ENCODE measurements around the gene PIGZ.

Gene PIGZ, protein sequence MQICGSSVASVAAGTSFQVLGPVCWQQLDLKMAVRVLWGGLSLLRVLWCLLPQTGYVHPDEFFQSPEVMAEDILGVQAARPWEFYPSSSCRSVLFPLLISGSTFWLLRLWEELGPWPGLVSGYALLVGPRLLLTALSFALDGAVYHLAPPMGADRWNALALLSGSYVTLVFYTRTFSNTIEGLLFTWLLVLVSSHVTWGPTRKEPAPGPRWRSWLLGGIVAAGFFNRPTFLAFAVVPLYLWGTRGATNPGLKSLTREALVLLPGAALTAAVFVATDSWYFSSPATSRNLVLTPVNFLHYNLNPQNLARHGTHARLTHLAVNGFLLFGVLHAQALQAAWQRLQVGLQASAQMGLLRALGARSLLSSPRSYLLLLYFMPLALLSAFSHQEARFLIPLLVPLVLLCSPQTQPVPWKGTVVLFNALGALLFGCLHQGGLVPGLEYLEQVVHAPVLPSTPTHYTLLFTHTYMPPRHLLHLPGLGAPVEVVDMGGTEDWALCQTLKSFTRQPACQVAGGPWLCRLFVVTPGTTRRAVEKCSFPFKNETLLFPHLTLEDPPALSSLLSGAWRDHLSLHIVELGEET

DNA sequence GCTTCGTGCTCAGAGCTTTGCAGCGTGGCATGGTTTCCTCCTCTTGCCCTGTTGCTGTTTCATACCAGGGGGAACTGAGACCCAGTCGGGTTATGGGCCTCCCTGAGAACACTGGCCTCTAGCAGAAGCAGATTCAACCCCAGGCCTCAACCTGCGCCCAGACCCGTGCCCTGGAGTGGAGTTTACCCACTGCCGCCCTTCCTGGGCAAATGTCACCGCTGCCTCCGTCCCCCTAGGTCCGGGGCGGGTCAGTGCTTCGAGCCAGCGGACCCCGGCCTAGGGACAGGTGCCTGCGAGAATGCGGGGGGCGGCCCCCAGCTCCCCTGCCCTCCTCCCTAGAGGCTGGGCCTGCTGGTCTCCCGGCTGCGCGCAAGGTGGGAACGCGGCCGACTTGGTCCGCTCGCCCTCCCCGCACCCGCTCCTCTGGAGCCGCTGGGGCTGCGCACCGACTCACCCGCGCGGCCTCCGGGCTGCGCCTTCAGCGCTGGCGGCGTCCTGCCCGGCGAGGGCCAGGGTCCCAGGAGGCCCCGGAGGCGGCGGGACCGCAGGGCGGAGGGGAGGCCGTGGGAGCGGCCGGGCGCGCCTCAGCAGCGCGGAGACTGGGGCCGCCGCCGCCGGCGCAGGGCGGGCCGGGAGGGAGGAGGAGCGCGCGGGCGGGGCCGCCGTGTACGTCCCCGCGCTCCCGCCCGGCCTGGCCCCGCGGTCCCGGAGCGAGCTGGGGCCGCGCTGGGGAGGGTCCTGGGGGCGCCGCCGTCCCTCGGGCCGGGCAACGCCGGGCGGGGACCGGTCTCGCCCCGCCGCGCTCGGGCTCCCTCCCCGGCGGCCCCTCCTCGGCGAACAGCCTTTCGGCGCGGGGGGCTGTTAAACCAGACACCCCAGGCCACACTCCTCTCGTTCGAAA is at the start of gene PIGZ:
TSS of gene PIGZ (minus strand) at position 601 of the 901 bp plus-strand sequence. CDS start 16,802 bp downstream, outside the sequence.
- DNase-seq: peak; percentile 25 to 38

DNA sequence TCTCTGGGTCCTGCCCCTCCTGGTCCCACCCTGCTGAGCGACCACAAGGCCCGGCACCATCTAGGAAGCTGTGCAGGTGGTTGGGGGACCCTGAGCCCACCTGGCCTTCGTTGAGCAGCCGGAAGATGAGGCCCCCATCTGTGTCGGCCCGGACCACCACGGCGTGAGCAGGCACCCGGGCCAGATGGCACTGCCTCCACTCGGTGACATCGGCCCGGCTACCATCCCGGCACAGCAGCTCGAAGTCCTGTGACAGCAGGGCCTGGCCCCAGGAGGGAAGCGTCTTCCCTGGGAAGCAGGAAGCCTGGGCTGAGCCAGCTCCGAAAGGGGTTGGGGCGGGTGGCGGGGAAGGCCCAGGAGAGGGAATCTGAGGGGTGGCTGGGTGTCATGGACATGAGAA is 48.4 kb upstream of the PIGZ start:
- DNase-seq: no peak

DNA sequence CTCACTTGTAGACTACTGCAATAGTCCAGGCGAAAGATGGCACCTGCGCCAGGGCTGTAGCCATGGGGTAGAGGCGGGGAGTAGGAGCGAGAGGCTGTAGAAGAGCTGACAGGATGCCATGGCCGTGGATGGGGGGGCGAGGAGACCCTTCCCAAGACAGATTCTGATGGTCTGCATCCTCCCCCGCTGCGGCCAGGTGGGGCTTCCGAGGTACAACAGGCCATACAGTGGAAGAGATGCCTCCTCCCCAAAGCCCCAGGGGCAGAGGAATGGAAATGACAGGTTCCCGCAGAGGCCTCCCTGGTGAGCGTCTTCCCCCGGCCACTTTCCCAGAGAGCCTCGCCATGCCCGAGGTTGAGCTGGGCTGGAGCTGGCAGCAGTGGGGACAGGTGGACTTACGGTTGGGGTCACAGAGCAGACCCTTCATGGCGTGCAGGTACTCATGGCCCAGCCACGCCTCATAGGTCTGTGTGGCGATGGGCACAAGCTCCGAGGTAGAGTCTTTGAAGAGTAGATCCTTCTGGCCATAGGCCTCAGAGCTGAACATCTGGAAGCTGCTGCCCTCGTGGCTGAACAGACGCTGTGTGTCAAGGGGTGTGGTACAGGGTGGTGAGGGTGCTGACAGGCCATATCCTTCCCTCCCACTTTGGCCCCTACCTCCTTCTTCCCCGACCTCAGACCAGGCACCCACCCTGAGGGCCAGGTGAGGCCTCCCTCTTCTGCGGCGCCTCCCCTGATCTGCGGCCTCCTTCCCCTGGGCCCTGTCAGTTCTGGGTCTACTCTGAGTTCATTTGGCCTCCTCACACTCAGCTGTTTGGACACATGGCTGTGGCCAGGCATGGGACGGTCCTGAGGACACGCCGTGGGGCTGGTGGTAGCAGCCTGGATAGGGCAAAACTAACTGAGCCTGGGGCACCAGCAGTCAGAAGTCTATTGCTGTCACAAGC is 47.4 kb upstream of the PIGZ start:
- DNase-seq: no peak

DNA sequence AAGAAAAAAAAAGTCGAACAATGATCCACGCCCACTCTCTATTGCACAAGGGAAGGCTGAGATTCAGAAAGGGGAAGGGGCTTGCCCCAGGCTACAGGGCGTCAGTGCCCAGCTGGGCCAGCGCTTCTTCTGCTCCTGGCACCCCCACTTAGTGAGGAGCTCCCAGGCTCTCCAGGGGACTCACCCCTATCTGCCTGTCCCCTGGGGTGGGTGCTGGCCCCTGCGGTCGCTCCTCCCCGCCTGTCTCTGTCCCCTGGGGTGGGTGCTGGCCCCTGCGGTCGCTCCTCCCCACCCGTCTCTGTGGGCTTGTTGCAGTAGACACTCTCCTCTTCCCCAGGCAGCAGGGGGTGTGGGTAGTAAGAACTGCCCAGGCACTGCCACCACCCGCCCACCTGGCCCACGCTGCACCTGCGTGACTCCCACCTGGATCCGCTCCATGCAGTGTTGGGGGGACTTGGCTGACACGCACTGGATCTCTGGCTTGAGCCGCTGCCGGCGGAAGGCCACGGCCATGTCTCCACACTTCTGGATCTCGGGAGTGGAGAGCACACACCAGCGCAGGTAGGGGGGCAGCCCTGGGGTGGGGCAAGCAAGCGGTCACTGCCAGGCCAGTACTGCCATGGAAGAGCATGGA is 46.4 kb upstream of the PIGZ start:
- no peak for DNase-seq

DNA sequence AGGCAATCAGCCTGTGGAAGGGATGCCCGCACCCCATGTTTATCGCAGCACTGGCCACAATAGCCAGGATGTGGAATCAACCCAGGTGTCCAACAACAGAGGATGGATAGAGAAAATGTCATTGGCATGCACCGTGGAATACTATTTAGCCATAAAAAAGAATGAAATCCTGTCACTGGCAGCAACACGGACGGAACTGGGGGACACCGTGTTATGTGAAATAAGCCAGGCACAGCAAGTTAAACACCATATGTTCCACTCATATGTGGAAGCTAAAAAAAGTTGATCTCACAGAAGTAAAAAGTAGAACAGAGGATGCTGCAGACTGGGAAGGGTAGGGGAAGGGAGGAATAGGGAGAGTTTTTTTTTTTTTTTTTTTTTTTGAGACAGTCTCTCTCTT is 45.4 kb upstream of the PIGZ start:
- DNase-seq: no peak

DNA sequence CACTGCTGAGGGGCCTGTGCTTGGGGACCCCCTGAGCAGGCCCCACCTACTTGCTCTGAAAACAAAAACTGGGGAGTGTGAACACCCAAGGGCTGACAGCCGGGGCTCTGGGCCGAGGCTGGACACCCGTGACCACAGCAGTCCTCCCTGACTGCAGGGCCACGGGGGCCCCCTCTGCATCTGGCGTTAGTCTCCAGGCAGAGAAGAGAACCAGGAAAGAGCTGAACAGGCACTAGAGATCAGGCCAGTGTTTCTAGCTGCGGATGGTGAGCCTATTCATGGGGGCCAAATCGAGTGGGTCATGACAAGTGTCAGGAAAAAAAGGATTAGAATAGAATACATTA is 43.9 kb upstream of the PIGZ start:
- DNase-seq: no peak

DNA sequence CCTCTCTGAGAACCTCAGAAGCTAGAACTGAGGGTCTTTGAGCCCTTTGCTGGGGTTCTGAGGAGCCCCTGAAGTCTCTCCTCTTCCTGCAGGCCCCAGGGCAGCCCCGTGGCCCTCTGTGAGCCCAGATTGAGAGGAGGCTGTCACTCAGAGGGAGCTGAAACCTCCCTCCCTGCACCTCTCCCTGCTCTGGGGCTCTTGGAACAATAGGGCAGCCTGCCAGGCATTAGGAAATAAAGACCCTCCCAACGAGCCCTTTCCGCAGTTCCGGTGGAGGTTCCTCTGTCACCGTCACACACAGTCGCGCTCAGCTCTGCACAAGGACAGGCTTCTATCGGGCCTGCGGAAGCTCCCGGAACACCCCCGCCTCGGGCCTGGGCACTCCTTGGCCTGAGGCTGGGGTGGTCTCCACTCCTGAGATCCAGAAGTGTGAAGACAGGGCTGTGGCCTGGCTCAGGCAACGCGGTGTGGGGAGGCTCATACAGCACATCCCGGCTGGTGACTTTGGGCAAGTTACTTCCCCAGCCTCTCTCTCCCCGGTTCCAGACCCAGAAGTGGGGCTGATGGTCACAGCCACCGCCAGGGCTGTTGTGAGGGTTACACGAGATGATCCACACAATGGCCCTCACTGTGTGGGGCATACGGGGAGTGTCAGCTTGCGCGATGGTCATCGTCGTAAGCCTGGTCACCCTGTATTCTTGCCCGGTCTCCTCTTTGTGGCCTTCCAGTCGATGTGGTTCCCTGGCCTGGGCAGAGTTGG is 43.3 kb upstream of the PIGZ start:
- DNase-seq: no peak

DNA sequence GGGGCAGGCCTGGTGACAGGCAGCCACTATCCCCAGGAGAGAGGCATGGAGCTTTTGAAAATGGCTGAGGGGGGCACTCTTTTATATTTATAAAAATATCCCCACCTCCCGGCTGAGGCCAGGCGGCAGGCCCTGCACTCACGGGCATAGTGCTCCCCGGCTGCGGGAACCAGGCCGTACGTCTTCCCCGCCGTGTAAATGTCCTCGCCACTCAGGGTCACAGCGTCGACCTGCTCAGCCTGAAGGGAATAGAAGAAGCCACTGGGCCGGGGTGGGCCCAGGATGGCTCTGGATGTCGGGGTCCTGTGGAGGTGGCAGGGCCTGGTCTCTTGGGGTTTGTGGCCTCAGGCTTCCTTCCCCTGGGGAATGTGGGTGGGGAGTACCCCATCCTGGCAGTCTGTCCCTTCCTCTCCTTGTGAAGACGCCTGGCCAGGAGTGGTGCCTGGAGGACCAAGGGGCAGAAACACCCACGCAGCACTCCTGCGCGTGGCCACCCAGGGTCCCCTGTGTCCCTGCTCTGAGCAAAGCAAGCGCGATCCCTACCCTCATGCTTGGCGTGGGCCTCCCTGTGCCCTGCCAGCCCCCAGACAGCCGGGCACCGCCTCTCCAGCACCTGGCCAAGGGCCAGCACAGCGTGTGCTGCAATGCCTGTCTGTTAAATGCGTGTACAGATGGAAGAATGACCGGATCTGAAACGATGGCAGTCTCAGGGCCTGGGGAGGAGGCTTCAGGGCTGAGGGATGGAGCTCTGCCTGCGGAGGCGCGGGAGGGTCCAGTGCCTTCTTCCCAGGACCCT is 42.1 kb upstream of the PIGZ start:
- no peak for DNase-seq

DNA sequence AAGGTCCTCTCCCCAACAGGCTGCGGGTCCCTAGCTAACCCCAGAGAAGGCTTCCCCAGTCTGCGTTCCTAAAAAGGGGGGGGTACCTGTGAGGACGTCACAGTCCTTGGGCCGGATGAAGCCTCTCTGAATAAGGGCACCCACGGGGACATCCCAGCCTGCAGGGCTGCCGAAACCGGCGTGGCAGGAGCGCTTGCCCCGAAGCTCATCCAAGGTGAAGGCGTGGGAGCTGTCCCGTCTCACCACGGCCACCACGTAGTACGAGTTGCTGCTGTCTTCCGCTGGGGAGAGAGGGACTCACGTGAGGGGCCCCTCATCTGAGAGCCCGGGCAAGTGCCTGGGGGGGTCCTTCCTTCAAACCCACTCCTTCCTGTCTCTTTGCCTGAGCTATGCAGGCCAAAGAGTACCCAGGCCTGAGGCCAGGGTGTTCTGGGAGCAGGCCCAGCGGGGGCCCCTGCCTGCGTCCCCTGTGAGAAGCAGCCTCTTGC is 40.9 kb upstream of the PIGZ start:
- DNase-seq: no peak

DNA sequence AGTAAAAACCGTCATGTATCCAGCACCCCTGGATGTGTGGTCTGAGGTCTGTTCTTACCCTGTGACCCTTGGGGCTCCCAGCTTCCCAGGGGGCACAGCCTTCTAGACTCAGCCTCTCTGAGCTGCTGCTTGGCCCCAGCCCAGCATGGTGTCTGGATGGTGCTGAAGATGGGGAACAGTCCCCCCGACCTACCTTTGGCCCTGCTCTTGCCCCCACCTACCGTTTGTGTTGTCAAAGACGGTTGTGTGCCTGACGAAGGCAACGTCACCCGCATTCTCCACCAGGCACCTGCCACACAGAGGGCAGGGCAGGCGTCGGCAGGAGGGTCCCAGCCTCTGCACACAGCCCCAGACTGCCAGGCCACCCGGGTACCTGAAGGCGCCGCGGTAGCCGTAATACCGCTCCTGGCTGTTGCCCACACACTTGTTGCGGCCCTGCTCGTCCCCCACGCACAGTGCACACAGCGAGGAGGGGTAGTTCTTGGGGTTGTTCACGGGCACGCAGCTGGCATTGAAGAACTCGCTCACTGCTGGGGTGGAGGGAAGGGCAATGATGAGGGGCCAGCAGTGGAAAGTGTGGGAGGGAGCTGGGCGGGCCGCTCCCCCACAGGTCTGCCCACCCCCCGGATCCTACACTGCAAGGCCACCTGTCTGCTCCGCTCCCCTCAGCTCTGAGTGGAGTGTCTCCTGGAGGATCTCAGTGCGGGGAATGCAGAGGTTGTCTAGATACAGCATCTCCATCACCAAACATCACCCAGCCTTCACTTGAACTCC is 40.0 kb upstream of the PIGZ start:
- no peak for DNase-seq

DNA sequence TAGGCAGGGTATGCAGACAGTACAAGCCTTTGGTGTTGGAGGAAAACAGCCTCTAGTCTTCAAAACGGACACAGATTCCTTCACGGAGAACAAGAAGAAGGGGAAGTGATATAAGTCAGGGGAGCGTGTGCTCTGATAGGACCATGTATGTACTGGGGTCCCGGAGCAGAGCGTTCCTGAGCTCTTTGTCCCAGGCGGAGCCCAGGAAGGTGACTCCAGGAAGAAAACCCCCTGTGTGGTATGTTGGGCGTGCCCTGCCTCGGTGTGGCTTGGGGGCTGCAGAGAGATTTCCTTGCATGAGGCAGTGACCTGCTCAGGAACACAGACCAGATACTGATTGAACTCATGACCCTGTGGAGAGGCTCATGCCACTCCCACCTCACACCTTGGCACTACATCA is 39.3 kb upstream of the PIGZ start:
- no peak for DNase-seq

DNA sequence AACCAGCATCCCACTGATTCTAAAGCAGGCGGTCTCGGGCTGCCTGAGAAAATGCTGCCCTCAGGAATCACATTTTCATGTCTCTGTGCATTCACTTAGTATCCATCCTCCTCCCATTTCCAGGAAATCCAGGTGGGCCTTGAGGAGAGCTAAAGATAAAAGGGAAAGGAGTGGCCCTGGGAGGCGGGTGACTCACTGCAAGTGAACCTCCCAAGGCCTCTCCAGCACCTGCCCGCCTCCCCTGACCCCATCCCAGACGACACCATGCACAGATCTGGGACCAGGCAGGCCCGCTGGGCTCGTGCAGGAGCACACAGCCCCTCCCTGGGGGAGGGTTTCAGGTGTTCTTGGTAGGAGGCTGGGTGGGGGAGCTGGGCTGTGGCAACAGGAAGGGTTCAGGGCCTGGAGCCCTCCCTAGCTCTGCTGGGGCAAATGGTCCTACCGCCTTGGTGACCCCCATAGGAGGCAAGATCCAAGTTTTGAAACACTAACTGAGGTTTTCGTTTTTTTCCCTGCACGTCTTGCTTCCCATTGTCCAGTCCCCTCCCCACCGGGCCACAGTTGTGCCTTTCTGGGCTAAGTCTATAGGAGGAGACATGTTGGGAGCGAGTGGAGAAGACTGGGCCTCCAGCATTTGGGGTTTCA is 38.8 kb upstream of the PIGZ start:
- no peak for DNase-seq

DNA sequence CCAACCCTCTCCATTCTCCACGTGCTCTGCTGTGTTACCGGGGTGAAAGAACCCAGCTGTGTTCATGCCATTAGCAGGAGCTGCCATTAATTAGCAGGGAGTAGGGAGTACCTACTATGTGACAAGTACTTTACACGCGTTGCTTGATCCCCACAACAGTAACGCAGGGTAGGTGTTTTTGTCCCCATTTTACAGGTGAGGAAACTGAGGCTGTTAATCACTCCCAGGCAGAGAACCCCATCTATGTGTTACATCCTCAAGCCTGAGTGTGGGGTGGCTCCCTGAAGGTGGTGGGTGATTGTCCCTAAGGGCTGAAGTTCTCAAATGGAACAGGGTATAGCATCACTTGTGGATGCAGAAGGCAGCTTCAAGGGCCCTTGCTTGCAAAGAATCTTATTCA is 38.2 kb upstream of the PIGZ start:
- DNase-seq: no peak

DNA sequence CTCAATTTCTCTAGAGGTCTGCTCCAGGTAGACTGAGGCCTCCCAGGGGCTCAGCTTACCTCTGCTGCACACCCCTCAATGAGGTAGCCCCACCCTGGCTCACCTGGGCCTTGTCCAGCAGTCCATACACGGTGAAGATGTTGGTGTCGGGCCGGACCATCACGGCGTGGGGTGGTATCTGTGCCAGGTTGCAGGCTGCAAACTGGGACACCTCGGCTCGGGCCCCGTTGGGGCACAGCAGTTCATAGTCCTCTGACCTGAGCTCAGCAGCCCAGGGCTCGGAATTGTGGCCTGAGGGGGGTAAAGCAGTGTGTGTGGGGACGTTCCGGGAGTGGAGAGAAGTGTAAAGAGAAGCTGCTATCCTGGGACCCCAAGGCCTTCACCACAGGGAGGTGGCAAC is 37.8 kb upstream of the PIGZ start:
- DNase-seq: no peak

DNA sequence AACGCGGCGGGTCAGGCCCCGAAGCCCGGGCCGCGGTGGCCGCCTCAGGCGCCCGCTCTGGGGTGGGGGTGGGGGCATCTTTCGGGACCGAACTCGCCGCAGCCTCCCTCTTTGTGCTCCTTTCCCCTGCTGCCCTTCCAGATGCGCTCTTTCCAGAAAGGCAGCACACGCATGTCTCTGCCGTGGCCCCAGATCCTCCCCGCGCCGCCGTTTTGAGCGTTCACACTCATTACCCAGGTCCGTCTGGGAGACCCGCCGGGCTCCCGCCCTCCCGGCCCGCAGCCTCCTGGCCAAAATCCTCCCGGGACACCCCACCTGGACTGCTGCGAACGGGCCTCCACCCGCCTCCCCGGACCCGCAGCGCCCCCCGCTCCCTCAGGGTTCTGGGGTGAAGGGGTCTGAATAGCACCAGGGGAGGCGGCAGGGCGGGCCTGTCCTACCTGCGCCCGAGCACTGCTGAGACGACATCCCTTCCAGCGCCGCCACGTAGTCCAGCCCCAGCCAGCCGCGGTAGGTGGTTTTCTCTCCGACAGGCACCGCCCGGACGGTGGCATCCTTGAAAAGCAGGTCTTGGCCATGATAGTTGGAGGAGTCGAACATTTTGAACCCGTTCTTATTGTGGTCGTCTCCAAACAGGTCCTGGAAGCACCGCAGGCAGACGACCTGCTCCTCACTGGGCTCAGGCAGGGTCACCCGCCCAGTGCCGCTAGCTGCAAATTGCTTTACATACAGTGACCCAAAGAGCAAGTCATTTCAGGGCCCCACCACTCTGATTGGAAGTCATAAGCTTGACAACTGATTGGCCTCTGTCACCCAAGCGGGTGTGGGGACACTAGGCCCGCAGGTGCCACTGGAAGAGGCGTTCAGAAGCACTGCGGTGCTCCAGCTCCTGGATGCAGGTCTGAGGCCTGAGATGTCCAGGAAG is 35.1 kb upstream of the PIGZ start:
- peak; percentile 29 to 32 for DNase-seq

DNA sequence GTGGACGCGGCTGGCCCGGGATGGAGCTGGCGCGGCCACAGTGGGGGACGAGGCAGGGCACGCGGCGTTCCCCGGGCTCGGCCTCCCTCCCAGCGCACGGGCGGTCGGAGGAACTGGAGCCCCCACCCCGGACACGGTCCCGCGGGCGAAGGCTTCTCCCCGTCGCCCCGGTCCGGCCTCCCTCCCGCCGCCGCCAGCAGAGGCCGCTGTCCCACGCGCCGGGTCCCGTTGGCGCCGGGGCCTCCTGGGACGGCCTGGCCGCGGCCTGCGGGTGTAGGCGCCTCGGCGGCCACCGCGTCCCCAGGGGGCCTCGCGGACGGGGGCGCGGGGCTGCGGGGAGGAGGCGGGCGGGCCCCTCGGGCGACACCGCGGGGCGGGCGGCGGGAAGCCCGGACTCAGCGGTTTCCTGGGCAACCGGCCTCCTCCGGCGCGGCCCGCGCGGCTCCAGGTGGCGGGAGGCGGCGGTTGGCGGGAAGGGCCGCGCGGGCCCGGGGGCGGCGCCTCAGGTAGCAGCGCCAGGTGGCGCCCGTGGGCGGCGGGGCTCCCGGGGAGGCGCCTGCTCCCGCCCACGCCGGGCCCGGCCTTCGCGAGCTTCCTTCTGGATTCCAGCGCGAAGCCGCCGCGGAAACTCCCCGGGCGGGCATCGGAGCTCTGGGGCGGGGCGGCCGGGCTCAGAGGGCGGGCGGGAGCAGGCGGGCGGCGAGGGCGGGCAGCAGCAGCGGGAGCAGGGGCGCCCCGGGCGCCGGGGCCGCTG is 34.2 kb upstream of the PIGZ start:
- peak; percentile 74 to 77 for DNase-seq
